Ishikawa (cell line): ENCODE data around the gene FABP6.

Experiments
- CEBPB ChIP-seq: IDR thresholded peaks from 2 replicates; pipeline ENCODE4 v1.6.1; 2012
- CREB1 ChIP-seq: IDR thresholded peaks from 2 replicates; pipeline ENCODE4 v1.6.1; 2012; ENCODE audit warnings: low read depth
- EGR1 ChIP-seq: IDR thresholded peaks from 2 replicates; pipeline ENCODE4 v1.6.1; 2012
- EP300 ChIP-seq: IDR thresholded peaks from 2 replicates; pipeline ENCODE4 v1.6.1; 2012; ENCODE audit warnings: borderline replicate concordance
- FOXM1 ChIP-seq: IDR thresholded peaks from 2 replicates; pipeline ENCODE4 v1.6.1; 2012; ENCODE audit warnings: low read depth, borderline replicate concordance
- NFIC ChIP-seq: IDR thresholded peaks from 2 replicates; pipeline ENCODE4 v1.6.1; 2012
- RAD21 ChIP-seq: IDR thresholded peaks from 2 replicates; pipeline ENCODE4 v1.6.1; 2012; ENCODE audit warnings: low read depth
- REST ChIP-seq: IDR thresholded peaks from 2 replicates; pipeline ENCODE4 v1.6.1; 2012; ENCODE audit warnings: low read depth, mild to moderate bottlenecking
- TAF1 ChIP-seq: IDR thresholded peaks from 2 replicates; pipeline ENCODE4 v1.6.1; 2012; ENCODE audit warnings: low read depth, mild to moderate bottlenecking
- TCF12 ChIP-seq: IDR thresholded peaks from 2 replicates; pipeline ENCODE4 v1.6.1; 2012; ENCODE audit warnings: low read depth
- TEAD4 ChIP-seq: IDR thresholded peaks from 2 replicates; pipeline ENCODE4 v1.6.1; 2012
- YY1 ChIP-seq: IDR thresholded peaks from 2 replicates; pipeline ENCODE4 v1.6.1; 2012; ENCODE audit warnings: low read depth
- ZBTB7A ChIP-seq: IDR thresholded peaks from 2 replicates; pipeline ENCODE4 v1.6.1; 2012; ENCODE audit warnings: low read depth
- TF ChIP-seq, protein P1 (sequence below): IDR thresholded peaks from 2 replicates; pipeline ENCODE4 v1.6.1; 2012
- TF ChIP-seq, protein P2 (sequence below): IDR thresholded peaks from 2 replicates; pipeline ENCODE4 v1.6.1; 2012

The FABP6 gene

GRCh38 chr5:160284291-160284873, 55.1 kb downstream of the FABP6 start:
- TF ChIP-seq YY1 = no peak

DNA sequence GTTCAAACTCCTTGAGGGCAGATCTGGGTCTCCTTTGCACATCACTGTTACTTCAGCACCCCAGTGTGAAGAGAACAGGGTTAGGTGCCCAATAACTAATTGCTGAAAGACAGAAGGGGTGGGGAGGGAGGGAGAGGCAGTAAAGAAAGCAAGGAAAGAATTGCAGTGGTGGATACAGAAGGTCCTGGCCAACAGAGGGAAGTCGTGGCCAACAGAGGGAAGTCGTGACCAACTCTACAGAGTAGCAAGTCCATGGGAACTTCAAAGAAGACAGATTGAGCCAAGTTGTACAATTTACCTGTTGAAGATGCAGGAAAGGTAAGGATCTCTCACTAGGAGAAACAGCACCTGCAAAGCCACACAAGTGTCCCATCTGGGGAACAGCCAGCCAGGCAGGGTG, 56.0 kb downstream of the FABP6 start:
- TF ChIP-seq FOXM1 (no peak), EGR1 (no peak), CEBPB (no peak), TAF1 (no peak), YY1 (no peak), TCF12 (no peak), ZBTB7A (no peak), TEAD4 (no peak), RAD21 (no peak), EP300 (no peak), NFIC (no peak), CREB1 (no peak), REST (no peak)
- TF ChIP-seq, protein P1, sequence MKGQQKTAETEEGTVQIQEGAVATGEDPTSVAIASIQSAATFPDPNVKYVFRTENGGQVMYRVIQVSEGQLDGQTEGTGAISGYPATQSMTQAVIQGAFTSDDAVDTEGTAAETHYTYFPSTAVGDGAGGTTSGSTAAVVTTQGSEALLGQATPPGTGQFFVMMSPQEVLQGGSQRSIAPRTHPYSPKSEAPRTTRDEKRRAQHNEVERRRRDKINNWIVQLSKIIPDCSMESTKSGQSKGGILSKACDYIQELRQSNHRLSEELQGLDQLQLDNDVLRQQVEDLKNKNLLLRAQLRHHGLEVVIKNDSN = no peak
- TF ChIP-seq, protein P2, sequence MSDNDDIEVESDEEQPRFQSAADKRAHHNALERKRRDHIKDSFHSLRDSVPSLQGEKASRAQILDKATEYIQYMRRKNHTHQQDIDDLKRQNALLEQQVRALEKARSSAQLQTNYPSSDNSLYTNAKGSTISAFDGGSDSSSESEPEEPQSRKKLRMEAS = no peak

GRCh38 chr5:160286947-160287346, 57.6 kb downstream of the FABP6 start:
- TF ChIP-seq, protein P1 = no peak
- TF ChIP-seq EGR1 = peak; percentile 61
- TF ChIP-seq TCF12 = no peak
- no peak for TF ChIP-seq NFIC
- TF ChIP-seq CREB1 = no peak

- no peak for TF ChIP-seq TAF1
- TF ChIP-seq, protein P2 = peak; percentile 52
- peak; percentile 44; the same call in 1 of the 2 replicates for TF ChIP-seq EP300
- TF ChIP-seq CREB1 = no peak
- TF ChIP-seq RAD21 = peak; percentile 14; the same call in 1 of the 2 replicates
- peak; percentile 85 for TF ChIP-seq NFIC
- TF ChIP-seq REST = no peak
- TF ChIP-seq FOXM1 = no peak
- TF ChIP-seq TCF12 = peak; percentile 61; the same call in 1 of the 2 replicates
- no peak for TF ChIP-seq CEBPB
- TF ChIP-seq ZBTB7A = peak; percentile 78
- TF ChIP-seq, protein P1 = peak; percentile 49; the same call in 1 of the 2 replicates
- peak; percentile 71 for TF ChIP-seq TEAD4
- TF ChIP-seq EGR1 = no peak
- 0 out of 2 replicates have a peak, but pooled peaks have one; percentile 16 for TF ChIP-seq YY1
Measured at GRCh38 chr5:160287378-160288051, 58.2 kb downstream of the FABP6 start.
